Measurements from ENCODE around the gene EMD.

Gene EMD

GRCh38 chrX:154362085-154362742 lies 16.9 kb upstream of the EMD start:
- H3K9me3 ChIP-seq (replicated peaks; ENCODE audit: insufficient read depth, low read length) = no peaks in the 10 kb centered on the region
- H4K20me1 ChIP-seq (ENCODE audit: insufficient read depth, low read length) = no peaks in the 10 kb centered on the region
- H3K9ac ChIP-seq (ENCODE audit: low read length) = no peak overlapping the region
- no peaks in the 10 kb centered on the region for H3K9me2 ChIP-seq (replicated peaks; ENCODE audit: insufficient read depth, low read length)
- H3K4me1 ChIP-seq (ENCODE audit: low read length) = no peaks in the 10 kb centered on the region
- H3K27ac ChIP-seq (ENCODE audit: low read length) = no peak overlapping the region
- H3K79me2 ChIP-seq (ENCODE audit: low read length) = peaks cover 4% of the 10 kb centered on the region; the same call in 1 of the 2 replicates
- no peak for DNase-seq
- H3F3A ChIP-seq (ENCODE audit: insufficient read depth, low read length) = no peaks in the 10 kb centered on the region
- H2AFZ ChIP-seq (ENCODE audit: low read length) = no peak overlapping the region
- H3K36me3 ChIP-seq (replicated peaks; ENCODE audit: insufficient read depth, low read length) = no peaks in the 10 kb centered on the region
- H3K4me2 ChIP-seq (ENCODE audit: low read depth, low read length) = no peak overlapping the region
- no peak overlapping the region for H3K4me3 ChIP-seq (ENCODE audit: low read length)
- no peak for TF ChIP-seq EZH2 (optimal IDR thresholded peaks at IDR 0.05; ENCODE audit: low read depth, low read length)
- no peak for TF ChIP-seq CTCF (IDR thresholded peaks at IDR 0.05; ENCODE audit: low read length)
- no peak for TF ChIP-seq EZH2phosphoT487 (IDR thresholded peaks at IDR 0.05; ENCODE audit: low read length)
- H3K27me3 ChIP-seq (replicated peaks; ENCODE audit: insufficient read depth, low read length) = no peaks in the 10 kb centered on the region

- Histone ChIP-seq H3K36me3 (replicated peaks; ENCODE audit: insufficient read depth, low read length) (no peaks in the 10 kb centered on the region), H2AFZ (ENCODE audit: low read length) (no peak overlapping the region), H3K4me1 (ENCODE audit: low read length) (no peaks in the 10 kb centered on the region)
Measured at GRCh38 chrX:154363706-154364439, 15.2 kb upstream of the EMD start.

DNA sequence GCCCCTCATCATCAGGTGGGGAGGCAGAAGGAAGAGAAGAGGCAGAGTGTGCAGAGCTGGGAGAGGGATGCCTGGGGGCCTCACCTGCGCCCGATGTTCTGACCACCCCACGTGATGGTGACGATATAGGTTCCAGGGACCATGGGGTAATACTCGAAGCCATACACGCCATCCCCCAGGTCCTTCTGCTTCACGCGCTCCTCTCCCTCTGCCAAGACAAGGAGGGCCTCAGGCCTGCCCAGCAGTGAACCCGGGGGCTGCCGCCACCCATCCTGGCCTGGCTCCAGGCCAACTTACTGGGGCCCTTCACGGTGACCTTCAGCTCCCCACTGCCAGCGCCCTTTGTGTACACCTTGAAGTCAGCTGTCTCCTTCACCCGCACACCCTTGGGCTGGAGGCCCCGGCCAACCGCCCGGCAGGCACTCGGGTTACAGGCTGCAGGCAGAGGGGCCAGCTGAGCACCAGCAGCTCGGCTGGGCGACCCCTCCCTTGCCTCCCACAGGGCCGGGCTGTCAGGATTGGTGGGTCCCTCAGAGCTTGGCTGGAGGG lies 14.0 kb upstream of the EMD start:
- no peaks in the 10 kb centered on the region for H3K27me3 ChIP-seq (replicated peaks; ENCODE audit: insufficient read depth, low read length)
- no peaks in the 10 kb centered on the region for H4K20me1 ChIP-seq (ENCODE audit: insufficient read depth, low read length)
- no peak overlapping the region for H2AFZ ChIP-seq (ENCODE audit: low read length)
- H3K9me3 ChIP-seq (replicated peaks; ENCODE audit: insufficient read depth, low read length) = no peaks in the 10 kb centered on the region
- TF ChIP-seq EZH2phosphoT487 (IDR thresholded peaks at IDR 0.05; ENCODE audit: low read length) (no peak), CTCF (IDR thresholded peaks at IDR 0.05; ENCODE audit: low read length) (no peak), EZH2 (optimal IDR thresholded peaks at IDR 0.05; ENCODE audit: low read depth, low read length) (no peak)
- no peak overlapping the region for H3K9ac ChIP-seq (ENCODE audit: low read length)
- no peak overlapping the region for H3K27ac ChIP-seq (ENCODE audit: low read length)
- peaks cover 30% of the 10 kb centered on the region for H3K79me2 ChIP-seq (ENCODE audit: low read length)
- 0 out of 2 replicates have a peak, but pooled peaks cover 3% of the 10 kb centered on the region for H3K4me1 ChIP-seq (ENCODE audit: low read length)
- no peak overlapping the region for H3K4me2 ChIP-seq (ENCODE audit: low read depth, low read length)
- H3K9me2 ChIP-seq (replicated peaks; ENCODE audit: insufficient read depth, low read length) = no peaks in the 10 kb centered on the region
- H3K36me3 ChIP-seq (replicated peaks; ENCODE audit: insufficient read depth, low read length) = no peaks in the 10 kb centered on the region
- DNase-seq = no peak
- no peaks in the 10 kb centered on the region for H3F3A ChIP-seq (ENCODE audit: insufficient read depth, low read length)
- H3K4me3 ChIP-seq (ENCODE audit: low read length) = no peak overlapping the region

More at GRCh38 chrX:154363706-154364439, 15.2 kb upstream of the EMD start:
- H3K9me3 ChIP-seq (replicated peaks; ENCODE audit: insufficient read depth, low read length) = no peaks in the 10 kb centered on the region
- H4K20me1 ChIP-seq (ENCODE audit: insufficient read depth, low read length) = no peaks in the 10 kb centered on the region
- no peak overlapping the region for H3K4me2 ChIP-seq (ENCODE audit: low read depth, low read length)
- H3F3A ChIP-seq (ENCODE audit: insufficient read depth, low read length) = no peaks in the 10 kb centered on the region
- peaks cover 19% of the 10 kb centered on the region for H3K79me2 ChIP-seq (ENCODE audit: low read length)
- no peak overlapping the region for H3K9ac ChIP-seq (ENCODE audit: low read length)
- no peak overlapping the region for H3K27ac ChIP-seq (ENCODE audit: low read length)
- no peaks in the 10 kb centered on the region for H3K9me2 ChIP-seq (replicated peaks; ENCODE audit: insufficient read depth, low read length)
- TF ChIP-seq CTCF (IDR thresholded peaks at IDR 0.05; ENCODE audit: low read length) = no peak
- no peak for TF ChIP-seq EZH2 (optimal IDR thresholded peaks at IDR 0.05; ENCODE audit: low read depth, low read length)
- TF ChIP-seq EZH2phosphoT487 (IDR thresholded peaks at IDR 0.05; ENCODE audit: low read length) = no peak
- no peaks in the 10 kb centered on the region for H3K27me3 ChIP-seq (replicated peaks; ENCODE audit: insufficient read depth, low read length)
- H3K4me3 ChIP-seq (ENCODE audit: low read length) = no peak overlapping the region
- no peak for DNase-seq

Measured in MM.1S (cell line).